ENCODE data around the gene CD300E. TPM values are rescaled to one million over a fixed set of nuclear protein-coding genes. Genes with fewer than 3 reads are reported as not detected.

The CD300E gene, protein sequence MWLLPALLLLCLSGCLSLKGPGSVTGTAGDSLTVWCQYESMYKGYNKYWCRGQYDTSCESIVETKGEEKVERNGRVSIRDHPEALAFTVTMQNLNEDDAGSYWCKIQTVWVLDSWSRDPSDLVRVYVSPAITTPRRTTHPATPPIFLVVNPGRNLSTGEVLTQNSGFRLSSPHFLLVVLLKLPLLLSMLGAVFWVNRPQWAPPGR
- total RNA-seq (2014; rRNA removed; shearing (Covaris generic); ENCODE audit: low replicate concordance): not detected in 2 replicates

DNA sequence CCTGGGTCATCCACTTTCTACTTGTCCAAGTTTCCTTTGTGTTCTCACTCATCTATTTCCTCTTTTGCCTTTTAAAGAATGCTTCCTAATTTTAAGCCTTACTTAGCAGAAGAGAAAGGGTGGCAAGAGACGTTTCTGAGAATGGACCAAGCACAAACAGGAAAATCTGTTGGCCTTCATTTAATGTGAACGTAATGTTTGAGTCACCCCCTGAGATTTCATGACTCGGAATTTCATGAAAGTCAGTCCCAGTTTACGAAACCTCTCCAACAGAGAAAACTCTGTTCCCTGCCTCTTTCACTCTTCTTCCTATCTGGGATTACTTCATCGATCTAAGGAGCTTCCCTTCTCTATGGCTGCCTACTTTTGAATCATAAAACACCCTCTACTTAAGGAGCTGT lies at the start of gene CD300E:
CD300E (minus strand) TSS at position 46 of the 401 bp plus-strand sequence. CDS start 117 bp downstream, outside the sequence.
- Histone ChIP-seq H3K36me3 (no peaks in the 10 kb centered on the region), H3K27me3 (peaks cover 4% of the 10 kb centered on the region; the same call in 1 of the 2 replicates), H3K9me3 (peaks cover 10% of the 10 kb centered on the region; the same call in 1 of the 2 replicates), H3K4me3 (no peak within 1 kb of the TSS)
- DNase-seq: no peak

DNA sequence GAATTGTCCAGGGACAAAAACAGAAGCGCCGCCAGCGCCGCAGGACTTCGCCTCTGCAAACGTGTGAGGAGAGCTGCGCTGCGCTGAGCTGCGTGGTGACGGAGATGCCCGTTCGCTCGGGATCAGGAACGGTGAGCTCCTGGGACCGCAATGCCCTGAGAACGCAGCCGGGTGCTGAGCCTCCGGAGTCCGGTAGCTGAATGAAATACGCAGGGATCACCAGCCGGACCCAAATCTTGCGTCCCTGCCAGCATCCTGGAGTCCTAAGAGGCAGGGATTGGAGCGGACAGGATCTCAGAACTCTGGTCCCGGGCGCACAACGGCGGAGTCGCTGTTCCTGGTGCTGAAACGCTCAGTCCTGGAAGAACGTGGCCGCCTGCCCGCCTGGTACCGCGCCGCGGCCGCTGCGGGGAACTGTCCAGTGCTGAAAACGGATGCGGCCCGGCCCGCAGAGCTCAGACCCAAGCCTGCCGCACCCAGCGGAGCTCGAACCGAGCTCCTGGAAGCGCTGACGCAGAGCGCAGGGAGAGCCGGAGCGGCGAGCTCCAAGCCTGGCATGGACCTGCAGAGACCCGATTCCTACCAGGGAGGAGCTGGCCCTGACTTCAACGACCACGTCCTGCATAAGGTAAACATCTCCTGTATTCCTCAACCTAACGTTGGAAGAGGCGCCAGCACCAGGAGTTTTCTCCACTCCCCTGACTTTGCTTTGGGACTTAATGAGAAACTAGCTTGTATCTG lies 47.7 kb upstream of the CD300E start:
- no peak overlapping the region for H3K4me3 ChIP-seq
- DNase-seq: peak; percentile 71
- no peaks in the 10 kb centered on the region for H3K36me3 ChIP-seq
- peaks cover 57% of the 10 kb centered on the region for H3K27me3 ChIP-seq
- no peaks in the 10 kb centered on the region for H3K9me3 ChIP-seq

DNA sequence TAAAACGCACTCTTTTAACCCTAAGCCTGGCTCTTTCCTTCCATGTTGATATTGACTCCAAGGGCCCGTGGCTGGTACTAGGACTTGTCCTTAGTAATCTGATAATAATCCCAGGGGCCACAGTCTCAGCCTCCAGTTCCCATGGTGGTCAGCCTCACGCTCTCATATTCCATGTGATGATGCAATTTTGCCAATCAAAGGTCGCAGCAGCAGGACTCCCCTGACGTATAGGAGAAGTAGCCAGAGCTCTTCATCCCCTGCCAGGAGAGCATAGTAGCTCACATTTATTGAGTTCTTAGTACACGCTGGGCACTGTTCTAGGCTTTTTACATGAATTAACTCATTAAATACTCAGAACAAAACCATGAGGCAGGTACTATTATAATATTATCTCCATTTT lies 46.8 kb upstream of the CD300E start:
- H3K36me3 ChIP-seq: no peaks in the 10 kb centered on the region
- DNase-seq: no peak
- H3K4me3 ChIP-seq: no peak overlapping the region
- peaks cover 57% of the 10 kb centered on the region for H3K27me3 ChIP-seq
- H3K9me3 ChIP-seq: no peaks in the 10 kb centered on the region

DNA sequence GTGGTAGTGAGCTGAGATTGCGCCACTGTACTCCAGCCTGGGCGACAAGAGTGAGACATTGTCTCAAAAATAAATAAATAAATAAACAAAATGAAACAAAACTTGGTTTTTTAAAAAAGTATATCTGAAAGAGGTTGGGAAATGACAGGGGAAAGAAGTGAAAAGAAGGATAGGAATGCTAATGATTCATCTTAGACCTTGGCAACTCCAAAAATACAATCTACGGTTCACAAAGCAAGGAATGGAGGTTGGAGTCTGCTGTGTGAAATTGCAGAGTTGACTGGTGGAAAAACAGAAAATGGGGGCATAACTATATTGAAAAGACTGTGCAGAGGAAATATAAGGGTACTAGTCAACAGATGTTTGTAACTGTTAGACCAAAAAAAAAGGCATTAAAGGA lies 40.0 kb upstream of the CD300E start:
- DNase-seq: no peak
- H3K27me3 ChIP-seq: peaks cover 54% of the 10 kb centered on the region

DNA sequence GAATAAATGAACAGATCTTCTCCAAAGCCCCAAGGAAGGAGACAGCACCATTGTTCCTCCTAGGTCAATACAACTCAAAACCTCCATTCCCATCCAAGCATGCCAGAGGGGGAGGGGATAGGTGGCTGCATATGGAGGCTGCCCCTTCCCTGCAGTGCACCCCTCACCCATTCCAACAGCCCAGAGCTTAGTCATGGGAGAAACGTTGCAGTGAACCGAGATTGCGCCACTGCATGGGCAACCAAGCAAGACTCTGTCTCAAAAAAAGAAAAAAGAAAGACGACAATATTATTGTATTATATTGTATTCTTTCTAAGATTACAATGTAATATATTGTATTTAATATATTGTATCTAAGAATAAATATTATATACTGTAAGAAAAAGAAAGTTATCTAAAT lies 36.4 kb upstream of the CD300E start:
- DNase-seq: no peak
- H3K36me3 ChIP-seq: no peaks in the 10 kb centered on the region
- peaks cover 51% of the 10 kb centered on the region for H3K27me3 ChIP-seq
- no peak overlapping the region for H3K4me3 ChIP-seq
- H3K9me3 ChIP-seq: 0 out of 2 replicates have a peak, but pooled peaks cover 2% of the 10 kb centered on the region

More for the DNA sequence above, 40.0 kb upstream of the CD300E start:
- Histone ChIP-seq H3K9me3 (0 out of 2 replicates have a peak, but pooled peaks cover 2% of the 10 kb centered on the region), H3K4me3 (no peak overlapping the region), H3K36me3 (no peaks in the 10 kb centered on the region)

DNA sequence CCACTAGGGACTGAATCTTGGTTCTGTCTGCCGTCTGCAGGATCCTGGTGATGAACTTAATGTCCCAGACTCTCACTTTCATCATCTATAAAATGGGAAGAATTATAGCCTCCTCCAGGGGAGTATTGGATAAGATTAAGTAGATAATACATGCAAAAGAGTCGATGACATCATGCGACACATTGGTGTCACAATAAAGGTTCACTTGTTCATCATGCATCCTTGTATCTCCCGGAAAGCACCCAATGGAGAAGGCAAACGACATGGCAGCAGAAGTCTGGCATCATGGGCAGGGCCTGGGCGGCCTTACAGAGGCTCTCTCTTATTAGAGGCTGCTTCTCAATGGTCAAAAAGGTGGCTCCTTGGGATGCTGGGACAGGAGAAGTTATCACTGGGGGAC lies 35.1 kb upstream of the CD300E start:
- DNase-seq: no peak
- Histone ChIP-seq H3K27me3 (peaks cover 54% of the 10 kb centered on the region), H3K36me3 (no peaks in the 10 kb centered on the region)

DNA sequence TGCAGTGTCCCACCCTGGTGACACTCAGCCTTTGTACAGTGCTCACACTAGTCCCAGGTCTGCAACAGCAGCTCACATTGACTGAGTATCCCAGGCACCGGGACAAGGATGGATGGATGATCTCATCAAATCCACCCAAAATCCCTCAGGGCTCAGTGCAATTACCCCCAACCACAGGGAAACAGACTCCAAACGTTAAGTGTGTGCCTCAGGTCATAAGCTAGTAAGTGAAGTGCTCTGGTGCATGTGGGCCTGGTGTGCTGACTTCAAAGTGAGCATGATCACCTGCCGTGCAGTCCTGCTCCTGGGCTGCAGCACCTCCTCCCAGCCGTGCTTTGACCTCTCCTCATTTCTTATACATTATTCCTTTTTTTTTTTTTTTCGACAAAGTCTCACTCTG lies 31.2 kb upstream of the CD300E start:
- H3K36me3 ChIP-seq: no peaks in the 10 kb centered on the region
- H3K27me3 ChIP-seq: peaks cover 67% of the 10 kb centered on the region
- no peak overlapping the region for H3K4me3 ChIP-seq
- no peaks in the 10 kb centered on the region for H3K9me3 ChIP-seq
- no peak for DNase-seq

More for the DNA sequence above, 35.1 kb upstream of the CD300E start:
- H3K9me3 ChIP-seq: 0 out of 2 replicates have a peak, but pooled peaks cover 2% of the 10 kb centered on the region
- no peak overlapping the region for H3K4me3 ChIP-seq

DNA sequence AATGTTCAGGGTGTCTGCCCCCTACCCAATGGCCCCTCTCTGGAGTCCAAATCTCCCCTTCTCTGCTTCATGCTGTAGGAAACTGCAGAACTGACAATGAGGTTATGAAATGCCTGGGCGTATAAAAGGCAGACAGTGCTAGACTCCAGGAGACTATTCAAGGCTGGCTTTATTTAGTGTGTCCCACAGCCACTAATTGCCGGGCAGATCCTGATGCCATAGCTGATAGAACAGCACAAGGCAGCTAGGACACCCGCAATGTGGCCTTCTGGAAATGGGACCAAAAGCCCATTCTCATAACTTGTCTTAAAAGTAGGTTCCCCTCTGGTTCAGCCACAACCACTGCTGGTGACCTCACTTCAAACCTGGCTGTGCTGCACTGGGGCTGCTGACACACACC lies 28.5 kb upstream of the CD300E start:
- no peaks in the 10 kb centered on the region for H3K9me3 ChIP-seq
- DNase-seq: no peak
- H3K36me3 ChIP-seq: no peaks in the 10 kb centered on the region
- H3K4me3 ChIP-seq: no peak overlapping the region
- H3K27me3 ChIP-seq: peaks cover 67% of the 10 kb centered on the region

DNA sequence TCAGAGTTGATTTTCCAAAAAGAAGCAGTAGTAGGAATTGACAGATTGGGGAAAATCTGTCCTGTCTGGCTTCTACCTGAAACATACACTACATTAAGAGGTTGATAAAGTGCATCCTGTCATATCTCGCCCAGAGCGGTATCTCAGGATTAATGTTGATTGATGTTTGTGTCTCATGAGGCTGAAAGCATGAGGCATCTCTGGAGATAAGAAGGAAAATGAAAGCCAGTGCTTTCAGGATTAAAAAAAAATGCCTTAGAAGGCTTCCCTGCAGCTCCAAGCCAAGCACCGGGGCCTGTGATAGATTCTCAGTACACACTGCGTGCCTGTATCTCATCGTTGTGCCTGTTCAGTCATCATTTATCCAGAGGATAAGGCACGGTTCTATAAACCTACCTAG lies 26.4 kb upstream of the CD300E start:
- DNase-seq: no peak
- H3K4me3 ChIP-seq: no peak overlapping the region
- peaks cover 57% of the 10 kb centered on the region for H3K27me3 ChIP-seq
- H3K9me3 ChIP-seq: no peaks in the 10 kb centered on the region
- no peaks in the 10 kb centered on the region for H3K36me3 ChIP-seq

DNA sequence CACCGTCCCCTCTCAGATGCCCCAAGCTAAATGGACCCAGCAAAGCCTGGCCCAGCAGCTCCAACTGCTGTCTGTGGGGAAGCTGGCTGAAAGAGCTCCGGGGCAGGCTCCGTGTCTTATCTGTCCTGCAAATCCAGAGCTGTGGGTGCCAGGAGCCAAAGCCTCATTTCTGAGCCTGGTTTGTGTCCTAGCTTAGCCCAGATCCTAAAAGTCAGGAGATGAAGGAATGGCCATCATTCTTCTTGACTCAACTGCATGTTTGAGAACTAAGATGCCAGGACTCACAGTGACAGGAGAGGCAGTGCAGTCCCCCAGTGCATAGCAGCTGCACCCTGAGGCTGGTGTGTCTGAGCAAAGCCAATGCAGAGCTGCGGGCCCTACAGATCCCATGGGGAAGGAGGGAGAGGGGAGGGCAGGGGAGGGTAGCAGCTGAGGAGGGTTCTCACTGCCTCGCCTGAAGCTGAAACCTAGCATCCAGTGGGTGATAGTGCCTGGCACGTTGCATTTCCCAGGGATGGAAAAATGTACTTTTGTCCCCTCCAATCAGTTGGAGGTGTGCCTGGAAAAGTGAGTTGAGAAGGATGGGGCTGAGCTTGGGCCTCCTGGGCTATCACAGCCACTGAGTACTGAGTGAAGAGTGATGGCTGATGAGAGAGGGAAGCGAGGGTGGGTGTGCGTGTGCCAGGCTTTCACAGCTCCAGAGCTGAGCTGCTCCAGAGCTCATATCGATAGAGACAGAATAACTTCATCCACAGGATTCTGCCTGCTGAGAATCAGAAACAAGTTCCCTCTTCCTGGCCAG lies 24.5 kb upstream of the CD300E start:
- DNase-seq: no peak
- Histone ChIP-seq H3K27me3 (peaks cover 43% of the 10 kb centered on the region), H3K36me3 (no peaks in the 10 kb centered on the region), H3K4me3 (no peak overlapping the region), H3K9me3 (no peaks in the 10 kb centered on the region; the same call in 1 of the 2 replicates)

DNA sequence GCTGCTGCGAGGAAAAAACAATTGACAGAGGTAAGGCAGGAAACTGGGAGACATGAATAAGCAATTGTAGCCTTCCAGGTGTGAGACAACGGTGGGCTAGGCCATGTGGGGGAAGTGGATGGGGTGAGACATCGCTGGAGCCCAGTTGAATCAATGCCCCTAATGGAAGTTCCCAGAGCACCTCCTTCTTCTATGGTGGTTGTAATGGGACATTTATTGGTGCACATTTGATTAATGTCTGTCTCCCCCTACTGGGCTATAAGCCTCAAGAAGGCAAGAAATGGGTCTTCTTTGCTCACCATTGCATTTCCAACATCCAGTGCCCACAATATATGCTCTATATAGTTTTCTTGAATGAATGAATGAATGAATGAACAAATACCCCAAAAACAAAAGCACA lies 22.7 kb upstream of the CD300E start:
- no peaks in the 10 kb centered on the region; the same call in 1 of the 2 replicates for H3K9me3 ChIP-seq
- no peak for DNase-seq
- no peak overlapping the region for H3K4me3 ChIP-seq
- peaks cover 26% of the 10 kb centered on the region for H3K27me3 ChIP-seq
- no peaks in the 10 kb centered on the region for H3K36me3 ChIP-seq

DNA sequence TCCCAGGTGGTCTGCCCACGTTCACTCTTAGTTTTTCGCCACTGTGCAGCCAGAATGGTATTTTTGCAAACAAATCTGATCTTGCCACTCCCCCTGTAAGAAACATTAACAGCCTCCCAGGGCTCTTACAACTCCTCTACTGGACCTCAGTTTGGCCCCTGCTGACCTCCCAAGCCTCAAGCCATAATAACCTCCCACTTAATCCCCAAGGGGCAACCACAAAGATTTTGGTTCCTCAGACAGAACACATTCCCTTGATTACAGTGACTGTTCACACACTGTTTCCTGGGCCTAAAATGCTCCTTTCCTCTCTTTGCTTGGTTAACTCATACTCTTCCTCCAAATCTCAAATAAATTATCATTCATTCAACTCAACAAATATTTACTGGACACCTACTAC lies 21.5 kb upstream of the CD300E start:
- DNase-seq: no peak
- H3K9me3 ChIP-seq: no peaks in the 10 kb centered on the region; the same call in 1 of the 2 replicates
- H3K27me3 ChIP-seq: peaks cover 15% of the 10 kb centered on the region
- no peak overlapping the region for H3K4me3 ChIP-seq
- no peaks in the 10 kb centered on the region for H3K36me3 ChIP-seq

DNA sequence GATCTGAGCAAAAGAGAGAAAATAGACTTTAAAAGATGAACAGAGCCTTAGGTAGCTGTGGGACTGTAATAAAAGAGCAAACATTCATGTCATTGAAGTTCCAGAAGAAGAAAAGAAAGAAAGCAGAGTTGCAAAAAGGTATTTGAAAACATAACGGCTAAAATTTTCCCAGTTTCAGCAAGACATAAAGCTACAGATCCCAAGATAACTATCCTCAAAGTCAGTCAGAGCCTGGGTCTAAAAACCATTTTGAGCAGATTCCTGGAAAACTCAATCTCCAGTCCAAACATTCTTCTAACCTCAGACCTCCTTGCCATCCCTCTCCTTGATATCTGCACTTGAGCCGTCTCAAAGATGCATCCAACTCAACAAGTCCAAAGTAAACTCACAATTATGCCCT lies 20.9 kb upstream of the CD300E start:
- Histone ChIP-seq H3K9me3 (no peaks in the 10 kb centered on the region; the same call in 1 of the 2 replicates), H3K36me3 (no peaks in the 10 kb centered on the region)
- DNase-seq: no peak

DNA sequence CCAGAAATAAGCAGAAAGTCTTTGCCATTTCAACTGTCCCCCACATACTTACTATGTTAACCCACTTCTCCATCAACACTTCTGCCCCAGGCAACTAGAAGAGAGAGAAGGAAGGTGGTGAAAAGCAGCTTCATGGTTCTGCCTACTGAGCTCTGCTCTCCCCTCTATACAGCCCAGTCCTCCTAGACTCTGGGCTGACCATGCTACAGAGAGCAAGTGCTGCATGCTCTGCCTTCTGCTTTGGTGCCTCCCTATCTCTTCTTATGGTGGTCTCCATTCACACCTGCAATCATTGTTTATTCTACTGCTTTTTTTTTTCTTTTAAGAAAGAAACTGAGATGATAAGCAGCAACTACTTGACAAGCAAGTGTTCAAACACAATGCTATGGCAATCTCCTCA lies 20.3 kb upstream of the CD300E start:
- Histone ChIP-seq H3K27me3 (peaks cover 8% of the 10 kb centered on the region), H3K36me3 (no peaks in the 10 kb centered on the region), H3K4me3 (no peak overlapping the region), H3K9me3 (no peaks in the 10 kb centered on the region; the same call in 1 of the 2 replicates)
- DNase-seq: no peak

More for the DNA sequence above, 20.9 kb upstream of the CD300E start:
- Histone ChIP-seq H3K4me3 (no peak overlapping the region), H3K27me3 (peaks cover 9% of the 10 kb centered on the region)

DNA sequence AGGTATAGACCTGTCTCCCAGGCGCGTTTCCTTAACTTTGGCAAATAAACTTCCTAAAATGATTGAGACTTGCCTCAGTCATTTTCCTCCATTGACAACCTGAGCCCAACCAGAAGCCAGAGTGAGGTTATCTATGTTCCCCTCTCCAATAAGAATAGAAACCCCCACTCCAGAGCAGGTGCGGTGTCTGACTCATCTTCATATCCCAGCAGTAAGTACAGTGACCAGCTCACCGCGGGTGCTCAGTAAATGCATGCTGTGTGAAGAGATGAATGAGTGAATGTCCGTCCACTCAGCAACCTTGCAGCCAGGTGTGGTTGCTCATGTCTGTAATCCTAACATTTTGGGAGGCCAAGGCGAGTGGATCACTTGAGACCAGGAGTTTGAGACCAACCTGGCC lies 19.5 kb upstream of the CD300E start:
- Histone ChIP-seq H3K36me3 (no peaks in the 10 kb centered on the region), H3K4me3 (no peak overlapping the region), H3K9me3 (no peaks in the 10 kb centered on the region; the same call in 1 of the 2 replicates), H3K27me3 (peaks cover 2% of the 10 kb centered on the region)
- no peak for DNase-seq

DNA sequence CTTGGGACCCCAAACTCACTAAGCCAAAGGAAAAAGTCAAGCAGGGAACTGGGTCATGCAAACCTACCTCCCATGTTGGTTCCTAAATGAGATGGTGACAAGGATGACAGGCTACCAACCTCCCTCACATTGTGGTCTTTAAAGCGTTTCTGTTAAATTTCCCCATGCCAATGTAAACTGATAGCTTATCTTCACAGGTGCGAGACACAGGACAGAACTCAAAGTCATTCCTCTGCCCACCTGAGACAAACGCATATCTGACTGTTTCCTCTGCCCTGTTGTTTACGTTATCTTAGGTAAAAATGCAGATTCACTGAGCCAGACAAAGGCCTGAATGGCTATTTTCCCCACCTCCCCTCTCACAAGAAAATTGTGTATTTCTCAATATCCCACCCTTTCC lies 19.0 kb upstream of the CD300E start:
- Histone ChIP-seq H3K27me3 (peaks cover 2% of the 10 kb centered on the region), H3K36me3 (no peaks in the 10 kb centered on the region), H3K4me3 (no peak overlapping the region), H3K9me3 (no peaks in the 10 kb centered on the region; the same call in 1 of the 2 replicates)
- DNase-seq: no peak

DNA sequence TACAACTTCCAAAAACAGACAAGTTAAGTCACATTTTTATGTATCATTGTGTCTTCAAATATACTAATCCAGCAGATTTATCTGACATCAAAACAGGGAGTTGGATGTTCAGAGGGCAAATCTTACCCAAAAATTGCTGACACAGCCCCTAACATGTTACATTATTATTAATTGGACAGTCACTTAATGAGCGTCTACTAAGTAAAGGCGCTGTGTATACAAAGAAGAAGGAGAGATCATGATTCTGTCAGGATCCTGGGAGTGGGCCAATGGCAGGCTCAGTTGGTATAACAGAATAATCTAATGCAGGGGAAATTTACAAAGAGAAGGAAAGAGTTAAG lies 18.4 kb upstream of the CD300E start:
- H3K9me3 ChIP-seq: no peaks in the 10 kb centered on the region; the same call in 1 of the 2 replicates
- DNase-seq: no peak
- peaks cover 2% of the 10 kb centered on the region for H3K27me3 ChIP-seq
- no peak overlapping the region for H3K4me3 ChIP-seq
- no peaks in the 10 kb centered on the region for H3K36me3 ChIP-seq

Data from MG63 (cell line).